ENCODE measurements around the gene PITPNM1.

DNA sequence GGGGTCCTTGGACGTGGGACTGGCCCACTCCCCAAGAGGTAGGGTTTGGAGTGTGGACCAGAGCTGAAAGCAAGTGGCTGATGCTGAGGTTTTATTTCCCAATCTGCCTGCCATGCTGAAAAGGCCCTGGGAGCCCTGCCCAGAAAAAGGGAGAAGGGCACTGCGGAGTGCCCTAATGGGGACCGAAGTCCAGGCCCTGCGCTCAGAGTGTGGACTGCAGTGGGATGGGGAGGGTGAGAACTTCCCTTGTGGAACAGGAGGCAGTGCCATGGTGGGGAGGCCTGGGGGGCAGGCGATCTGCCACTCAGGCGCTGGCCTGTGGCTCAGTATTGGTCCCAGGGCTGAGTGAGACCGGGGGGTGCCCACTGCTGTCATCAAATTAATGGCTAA is 56.9 kb downstream of the PITPNM1 start:
- TF ChIP-seq, protein P1, sequence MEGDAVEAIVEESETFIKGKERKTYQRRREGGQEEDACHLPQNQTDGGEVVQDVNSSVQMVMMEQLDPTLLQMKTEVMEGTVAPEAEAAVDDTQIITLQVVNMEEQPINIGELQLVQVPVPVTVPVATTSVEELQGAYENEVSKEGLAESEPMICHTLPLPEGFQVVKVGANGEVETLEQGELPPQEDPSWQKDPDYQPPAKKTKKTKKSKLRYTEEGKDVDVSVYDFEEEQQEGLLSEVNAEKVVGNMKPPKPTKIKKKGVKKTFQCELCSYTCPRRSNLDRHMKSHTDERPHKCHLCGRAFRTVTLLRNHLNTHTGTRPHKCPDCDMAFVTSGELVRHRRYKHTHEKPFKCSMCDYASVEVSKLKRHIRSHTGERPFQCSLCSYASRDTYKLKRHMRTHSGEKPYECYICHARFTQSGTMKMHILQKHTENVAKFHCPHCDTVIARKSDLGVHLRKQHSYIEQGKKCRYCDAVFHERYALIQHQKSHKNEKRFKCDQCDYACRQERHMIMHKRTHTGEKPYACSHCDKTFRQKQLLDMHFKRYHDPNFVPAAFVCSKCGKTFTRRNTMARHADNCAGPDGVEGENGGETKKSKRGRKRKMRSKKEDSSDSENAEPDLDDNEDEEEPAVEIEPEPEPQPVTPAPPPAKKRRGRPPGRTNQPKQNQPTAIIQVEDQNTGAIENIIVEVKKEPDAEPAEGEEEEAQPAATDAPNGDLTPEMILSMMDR (IDR thresholded peaks at IDR 0.05; ENCODE audit: insufficient read depth, low read length, poor library complexity, severe bottlenecking) = no peak
- no peak for TF ChIP-seq EZH2phosphoT487 (conservative IDR thresholded peaks at IDR 0.05; ENCODE audit: low read length)

Measured in SU-DHL-6 (cell line).